KMS-11 (cell line): Measurements from ENCODE around the gene CDH9.

ENCODE experiments used
- H2AFZ ChIP-seq: fragments of 200-600 bp; sonication (generic); 2 replicates; pipeline ENCODE4 v1.6.1; 2016; ENCODE audit warnings: antibody characterized with exemption, mixed run types, low read depth
- H3K27ac ChIP-seq: fragments of 200-600 bp; sonication (generic); 2 replicates; pipeline ENCODE4 v1.6.1; 2016; ENCODE audit warnings: mild to moderate bottlenecking, mixed run types
- H3K27me3 ChIP-seq: fragments of 200-600 bp; sonication (generic); 2 replicates; pipeline ENCODE4 v1.6.1; 2017; ENCODE audit warnings: mild to moderate bottlenecking, low read depth, mixed run types, moderate library complexity; ENCODE audit not compliant: insufficient read depth
- H3K36me3 ChIP-seq: fragments of 200-600 bp; sonication (generic); 2 replicates; pipeline ENCODE4 v1.6.1; 2017; ENCODE audit warnings: mild to moderate bottlenecking, mixed run types; ENCODE audit not compliant: insufficient read depth
- H3K4me1 ChIP-seq: fragments of 200-600 bp; sonication (generic); 2 replicates; pipeline ENCODE4 v1.6.1; 2016; ENCODE audit warnings: mild to moderate bottlenecking, low read depth, mixed run types; ENCODE audit not compliant: poor library complexity, severe bottlenecking
- H3K4me2 ChIP-seq: fragments of 200-600 bp; sonication (generic); 2 replicates; pipeline ENCODE4 v1.7.0; 2016; ENCODE audit warnings: mild to moderate bottlenecking, mixed run types
- H3K4me3 ChIP-seq: fragments of 200-600 bp; sonication (generic); IDR thresholded peaks from 2 replicates; pipeline ENCODE4 v1.6.1; 2017; ENCODE audit warnings: low read depth, low read length, mixed read lengths; ENCODE audit not compliant: insufficient read depth
- H3K79me2 ChIP-seq: fragments of 200-600 bp; sonication (generic); 2 replicates; pipeline ENCODE4 v1.6.1; 2016; ENCODE audit warnings: low read depth, mixed run types; ENCODE audit not compliant: insufficient read depth
- H3K9ac ChIP-seq: fragments of 200-600 bp; sonication (generic); 2 replicates; pipeline ENCODE4 v1.6.1; 2016; ENCODE audit warnings: mild to moderate bottlenecking, mixed run types
- H4K20me1 ChIP-seq: fragments of 200-600 bp; sonication (generic); 2 replicates; pipeline ENCODE4 v1.6.1; 2016; ENCODE audit warnings: mild to moderate bottlenecking, mixed run types; ENCODE audit not compliant: insufficient read depth
- CTCF ChIP-seq: fragments of 200-600 bp; sonication (generic); conservative IDR thresholded peaks from 2 replicates; pipeline ENCODE4 v1.6.1; 2017; ENCODE audit warnings: low read depth, mild to moderate bottlenecking, antibody characterized with exemption, low read length, moderate library complexity, mixed read lengths

The CDH9 gene

GRCh38 chr5:27062451-27062850 is 24.1 kb upstream of the CDH9 start:
- Histone ChIP-seq H3K36me3 (no peaks in the 10 kb centered on the region), H3K4me2 (no peak overlapping the region), H3K4me3 (no peak overlapping the region), H3K27ac (no peak overlapping the region), H3K9ac (no peak overlapping the region), H3K27me3 (no peaks in the 10 kb centered on the region), H2AFZ (no peak overlapping the region), H3K79me2 (no peaks in the 10 kb centered on the region), H3K4me1 (no peaks in the 10 kb centered on the region), H4K20me1 (no peaks in the 10 kb centered on the region)
- TF ChIP-seq CTCF = no peak

- Histone ChIP-seq H3K27ac (no peak overlapping the region), H3K4me2 (no peak overlapping the region), H3K79me2 (no peaks in the 10 kb centered on the region), H3K36me3 (no peaks in the 10 kb centered on the region; the same call in 1 of the 2 replicates), H3K4me1 (no peaks in the 10 kb centered on the region), H2AFZ (no peak overlapping the region), H3K4me3 (no peak overlapping the region), H4K20me1 (no peaks in the 10 kb centered on the region), H3K9ac (no peak overlapping the region), H3K27me3 (no peaks in the 10 kb centered on the region)
- no peak for TF ChIP-seq CTCF
Observed at GRCh38 chr5:27048510-27048909, 10.1 kb upstream of the CDH9 start.

- Histone ChIP-seq H3K4me3 (no peak overlapping the region), H2AFZ (no peak overlapping the region), H3K9ac (no peak overlapping the region), H3K27me3 (no peaks in the 10 kb centered on the region), H3K4me2 (no peak overlapping the region), H3K36me3 (no peaks in the 10 kb centered on the region), H3K4me1 (no peaks in the 10 kb centered on the region), H3K79me2 (no peaks in the 10 kb centered on the region), H4K20me1 (no peaks in the 10 kb centered on the region), H3K27ac (no peak overlapping the region)
- TF ChIP-seq CTCF = no peak
Observed at GRCh38 chr5:27041372-27041771, 3.0 kb upstream of the CDH9 start.

GRCh38 chr5:27034565-27034964 is 3.8 kb downstream of the CDH9 start:
- Histone ChIP-seq H3K27me3 (no peaks in the 10 kb centered on the region), H3K4me3 (no peak overlapping the region), H3K27ac (no peak overlapping the region), H2AFZ (no peak overlapping the region), H3K9ac (no peak overlapping the region), H3K4me1 (no peaks in the 10 kb centered on the region), H3K79me2 (no peaks in the 10 kb centered on the region), H4K20me1 (no peaks in the 10 kb centered on the region), H3K36me3 (no peaks in the 10 kb centered on the region), H3K4me2 (no peak overlapping the region)
- TF ChIP-seq CTCF = no peak
